HEK293 (cell line): Measurements from ENCODE around the gene PERCC1.
A peak's percentile ranks its signal among the peaks of the same experiment; 100 is the strongest.

ENCODE experiments used
- CTCF ChIA-PET: fragments of 350-600 bp; formaldehyde crosslinking; extraction: SDS; loops from one replicate; lab custom pipeline; 2021; ENCODE audit warnings: antibody characterized with exemption; lab: Yijun Ruan, JAX
- POLR2A ChIA-PET: fragments of 300-600 bp; formaldehyde crosslinking; extraction: SDS; loops from one replicate; lab custom pipeline; 2020; ENCODE audit warnings: antibody characterized with exemption, inconsistent platforms; lab: Yijun Ruan, JAX
- H3K27ac ChIP-seq: fragments of 200-500 bp; sonication (Bioruptor generic); 2 replicates; pipeline ENCODE4 v1.5.1; 2014; ENCODE audit warnings: low read depth, low read length, control low read depth, inconsistent platforms; ENCODE audit errors: extremely low read depth
- H3K36me3 ChIP-seq, 2 experiments: fragments of 200-500 bp in 1 of 2; sonication (Bioruptor generic) in 1 of 2; 1 replicate in 1 of 2; 2 replicates in 1 of 2; pipeline ENCODE4 v1.5.1; 2014 to 2017; ENCODE audit warnings: inconsistent platforms in 2 of 2, low read length in 2 of 2; ENCODE audit not compliant: control insufficient read depth in 2 of 2, insufficient read depth in 1 of 2
- H3K4me1 ChIP-seq: fragments of 200-500 bp; sonication (Bioruptor generic); 2 replicates; pipeline ENCODE4 v1.5.1; 2014; ENCODE audit warnings: mild to moderate bottlenecking, low read length, inconsistent platforms; ENCODE audit not compliant: control insufficient read depth, insufficient read depth
- H3K4me3 ChIP-seq: 2 replicates; pipeline ENCODE4 v1.5.1; 2011; ENCODE audit warnings: low read depth, mild to moderate bottlenecking, control low read depth, low read length, moderate library complexity
- H3K9me3 ChIP-seq: fragments of 200-500 bp; sonication (Bioruptor generic); 2 replicates; pipeline ENCODE4 v1.5.1; 2014; ENCODE audit warnings: low read depth, low read length, inconsistent platforms; ENCODE audit not compliant: control insufficient read depth, insufficient read depth
- ATF2 ChIP-seq: fragments of 450-650 bp; formaldehyde crosslinking; IDR thresholded peaks from 2 replicates; pipeline ENCODE4 v1.5.1; 2016; ENCODE audit warnings: missing biosample characterization, missing genetic modification characterization, low read depth
- FEZF1 ChIP-seq: fragments of 450-650 bp; formaldehyde crosslinking; IDR thresholded peaks from 2 replicates; pipeline ENCODE4 v1.5.1; 2016; ENCODE audit warnings: missing biosample characterization, missing genetic modification characterization
- GFI1B ChIP-seq: fragments of 450-650 bp; formaldehyde crosslinking; IDR thresholded peaks from 2 replicates; pipeline ENCODE4 v1.5.1; 2016; ENCODE audit warnings: missing biosample characterization, missing genetic modification characterization
- KLF9 ChIP-seq: fragments of 450-650 bp; formaldehyde crosslinking; IDR thresholded peaks from 2 replicates; pipeline ENCODE4 v1.5.1; 2016; ENCODE audit warnings: missing biosample characterization, missing genetic modification characterization, low read depth
- PATZ1 ChIP-seq: fragments of 450-650 bp; formaldehyde crosslinking; IDR thresholded peaks from 2 replicates; pipeline ENCODE4 v1.5.1; 2016; ENCODE audit warnings: missing biosample characterization, missing genetic modification characterization
- PRDM1 ChIP-seq: fragments of 450-650 bp; formaldehyde crosslinking; IDR thresholded peaks from 2 replicates; pipeline ENCODE4; 2016; ENCODE audit warnings: missing biosample characterization, missing genetic modification characterization
- TRIM28 ChIP-seq: IDR thresholded peaks from 2 replicates; pipeline ENCODE4 v1.6.1; 2011; ENCODE audit warnings: low read length, control low read depth, borderline replicate concordance
- ZBTB7A ChIP-seq: fragments of 450-650 bp; formaldehyde crosslinking; IDR thresholded peaks from 2 replicates; pipeline ENCODE4 v1.5.1; 2016; ENCODE audit warnings: low read depth, missing biosample characterization, missing genetic modification characterization
- ZFP69B ChIP-seq: fragments of 450-650 bp; formaldehyde crosslinking; IDR thresholded peaks from 2 replicates; pipeline ENCODE4 v1.5.1; 2016; ENCODE audit warnings: missing biosample characterization, missing genetic modification characterization
- ZIC2 ChIP-seq: fragments of 450-650 bp; formaldehyde crosslinking; IDR thresholded peaks from 2 replicates; pipeline ENCODE4 v1.5.1; 2016; ENCODE audit warnings: missing biosample characterization, missing genetic modification characterization
- ZNF174 ChIP-seq: fragments of 450-650 bp; formaldehyde crosslinking; IDR thresholded peaks from 2 replicates; pipeline ENCODE4 v1.5.0; 2017; ENCODE audit warnings: missing biosample characterization, mild to moderate bottlenecking, missing genetic modification characterization
- ZNF221 ChIP-seq: fragments of 450-650 bp; formaldehyde crosslinking; IDR thresholded peaks from 2 replicates; pipeline ENCODE4 v1.5.1; 2017; ENCODE audit warnings: missing biosample characterization, missing genetic modification characterization, borderline replicate concordance
- ZNF335 ChIP-seq: fragments of 450-650 bp; formaldehyde crosslinking; conservative IDR thresholded peaks from 2 replicates; pipeline ENCODE4 v1.5.1; 2016; ENCODE audit warnings: missing biosample characterization, missing genetic modification characterization
- ZNF394 ChIP-seq: fragments of 450-650 bp; formaldehyde crosslinking; IDR thresholded peaks from 2 replicates; pipeline ENCODE4 v1.5.1; 2016; ENCODE audit warnings: missing biosample characterization, missing genetic modification characterization, mild to moderate bottlenecking, moderate library complexity, borderline replicate concordance
- ZNF433 ChIP-seq: fragments of 450-650 bp; formaldehyde crosslinking; IDR thresholded peaks from 2 replicates; pipeline ENCODE4 v1.5.1; 2016; ENCODE audit warnings: missing biosample characterization, missing genetic modification characterization, low read depth
- ZNF449 ChIP-seq: fragments of 450-650 bp; formaldehyde crosslinking; IDR thresholded peaks from 2 replicates; pipeline ENCODE4 v1.5.1; 2017; ENCODE audit warnings: missing biosample characterization, mild to moderate bottlenecking, missing genetic modification characterization, moderate library complexity
- ZNF48 ChIP-seq: fragments of 450-650 bp; formaldehyde crosslinking; IDR thresholded peaks from 2 replicates; pipeline ENCODE4 v1.5.1; 2016; ENCODE audit warnings: missing biosample characterization, missing genetic modification characterization
- ZNF626 ChIP-seq: fragments of 450-650 bp; sonication (Bioruptor Pico); formaldehyde crosslinking; IDR thresholded peaks from 2 replicates; pipeline ENCODE4 v1.5.1; 2018; ENCODE audit warnings: missing biosample characterization, missing genetic modification characterization, inconsistent platforms
- ZNF629 ChIP-seq: fragments of 450-650 bp; formaldehyde crosslinking; IDR thresholded peaks from 2 replicates; pipeline ENCODE4 v1.5.1; 2017; ENCODE audit warnings: missing biosample characterization, missing genetic modification characterization
- ZNF654 ChIP-seq: fragments of 450-650 bp; formaldehyde crosslinking; IDR thresholded peaks from 2 replicates; pipeline ENCODE4 v1.5.1; 2016; ENCODE audit warnings: low read depth, missing biosample characterization, missing genetic modification characterization

The PERCC1 gene

GRCh38 chr16:1420111-1420539, 10.8 kb upstream of the PERCC1 start:
- no peak for TF ChIP-seq FEZF1 (tag by site-specific recombination)
- TF ChIP-seq ZIC2 (tag by site-specific recombination): no peak
- no peak for TF ChIP-seq ZBTB7A
- TF ChIP-seq ZNF221 (tag by site-specific recombination): no peak
- no peak for TF ChIP-seq ZNF626
- no peak for TF ChIP-seq TRIM28
- TF ChIP-seq GFI1B (tag by site-specific recombination): no peak
- no peak for TF ChIP-seq ZNF654 (tag by site-specific recombination)
- ChIA-PET CTCF (interaction anchor here (0.7 to 1.0 kb wide), 2 partner anchors 45 to 758 kb away, joined by 3 read pairs; no protein-coding TSS in a partner anchor), POLR2A (interaction anchor here (0.6 to 1.5 kb wide), 11 partner anchors 8 to 301 kb away, joined by 3 to 10 read pairs (median 4); partner anchors contain the start of genes JPT2, PERCC1 and UBE2I)
- H3K27ac ChIP-seq: peak overlapping the region; percentile 60; the same call in 1 of the 2 replicates
- H3K36me3 ChIP-seq: peaks cover 0 to 4% of the 10 kb centered on the region in 2 experiments; a peak in 2 of 3 replicates
- H3K9me3 ChIP-seq: no peaks in the 10 kb centered on the region
- peaks cover 3% of the 10 kb centered on the region; the same call in 1 of the 2 replicates for H3K4me1 ChIP-seq
- peak overlapping the region; percentile 75 for H3K4me3 ChIP-seq

GRCh38 chr16:1422076-1422475, 8.8 kb upstream of the PERCC1 start:
- ChIA-PET POLR2A (no interaction called here), CTCF (no interaction called here)
- no peak overlapping the region for H3K27ac ChIP-seq

GRCh38 chr16:1424028-1424427, 6.8 kb upstream of the PERCC1 start:
- TF ChIP-seq ZNF174 (no peak), ZNF449 (tag by site-specific recombination) (peak; percentile 46; the same call in 1 of the 2 replicates), ZNF48 (tag by site-specific recombination) (no peak), ATF2 (no peak), ZNF335 (tag by site-specific recombination) (0 out of 2 replicates have a peak, but pooled peaks have one; percentile 18), PATZ1 (tag by site-specific recombination) (no peak), ZNF629 (tag by site-specific recombination) (no peak), ZFP69B (tag by site-specific recombination) (no peak), ZNF394 (tag by site-specific recombination) (0 out of 2 replicates have a peak, but pooled peaks have one; percentile 45), PRDM1 (tag by site-specific recombination) (no peak), ZNF433 (tag by site-specific recombination) (no peak), ZIC2 (tag by site-specific recombination) (no peak)
- TF ChIP-seq, all 188 proteins: peak for 3
- ChIA-PET POLR2A (interaction anchor here (0.6 kb wide), 1 partner anchor 71 kb away, joined by 5 read pairs; no protein-coding TSS in a partner anchor), CTCF (no interaction called here)
- Histone ChIP-seq H3K27ac (no peak overlapping the region), H3K4me3 (no peak overlapping the region), H3K9me3 (no peaks in the 10 kb centered on the region), H3K4me1 (peaks cover 3% of the 10 kb centered on the region; the same call in 1 of the 2 replicates), H3K36me3 (no peaks in the 10 kb centered on the region)

More at GRCh38 chr16:1422076-1422475, 8.8 kb upstream of the PERCC1 start:
- peaks cover 3% of the 10 kb centered on the region; the same call in 1 of the 2 replicates for H3K4me1 ChIP-seq
- no peak overlapping the region for H3K4me3 ChIP-seq
- peaks cover 0 to 4% of the 10 kb centered on the region in 2 experiments; a peak in 2 of 3 replicates for H3K36me3 ChIP-seq
- TF ChIP-seq KLF9 (tag by site-specific recombination): no peak
- H3K9me3 ChIP-seq: no peaks in the 10 kb centered on the region
